ENCODE results near the gene CXCL17. TPM values are rescaled to one million over a fixed set of nuclear protein-coding genes. Genes with fewer than 3 reads are reported as not detected.

CXCL17 gene
- total and polyA plus RNA-seq, 12 donors: 0.03 TPM; not detected in 11

GRCh38 chr19:42424712-42425131 lies 18.0 kb downstream of the CXCL17 start:
- no peak for ATAC-seq
- no peaks in the 10 kb centered on the region for H3K9me3 ChIP-seq
- peaks cover 3 to 68% (median 47%) of the 10 kb centered on the region in 9 donors for H3K4me1 ChIP-seq
- intact Hi-C loops (cut with DNase I): loop anchor here in 1 of 10 donors (5.0 kb wide), 1 partner anchor 142 kb away; no protein-coding TSS in a partner anchor
- 47 to 58% methylated on average over 13 of the region's 13 CpGs for WGBS, 2 donors
- DNase-seq: peak in 1 of 2 donors; percentile 30
- TF ChIP-seq, protein P1, sequence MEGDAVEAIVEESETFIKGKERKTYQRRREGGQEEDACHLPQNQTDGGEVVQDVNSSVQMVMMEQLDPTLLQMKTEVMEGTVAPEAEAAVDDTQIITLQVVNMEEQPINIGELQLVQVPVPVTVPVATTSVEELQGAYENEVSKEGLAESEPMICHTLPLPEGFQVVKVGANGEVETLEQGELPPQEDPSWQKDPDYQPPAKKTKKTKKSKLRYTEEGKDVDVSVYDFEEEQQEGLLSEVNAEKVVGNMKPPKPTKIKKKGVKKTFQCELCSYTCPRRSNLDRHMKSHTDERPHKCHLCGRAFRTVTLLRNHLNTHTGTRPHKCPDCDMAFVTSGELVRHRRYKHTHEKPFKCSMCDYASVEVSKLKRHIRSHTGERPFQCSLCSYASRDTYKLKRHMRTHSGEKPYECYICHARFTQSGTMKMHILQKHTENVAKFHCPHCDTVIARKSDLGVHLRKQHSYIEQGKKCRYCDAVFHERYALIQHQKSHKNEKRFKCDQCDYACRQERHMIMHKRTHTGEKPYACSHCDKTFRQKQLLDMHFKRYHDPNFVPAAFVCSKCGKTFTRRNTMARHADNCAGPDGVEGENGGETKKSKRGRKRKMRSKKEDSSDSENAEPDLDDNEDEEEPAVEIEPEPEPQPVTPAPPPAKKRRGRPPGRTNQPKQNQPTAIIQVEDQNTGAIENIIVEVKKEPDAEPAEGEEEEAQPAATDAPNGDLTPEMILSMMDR (IDR thresholded peaks at IDR 0.05): peak in 7 of 9 donors; percentile 1 to 53 (median 36)
- H3K27ac ChIP-seq: peak overlapping the region in 6 of 10 donors; percentile 85 to 94 (median 93)
- no peaks in the 10 kb centered on the region for H3K36me3 ChIP-seq
- H3K4me3 ChIP-seq: peak overlapping the region in 2 of 10 donors; percentile 11 to 76
- peaks cover 0 to 16% (median 0%) of the 10 kb centered on the region in 7 donors for H3K27me3 ChIP-seq

DNA sequence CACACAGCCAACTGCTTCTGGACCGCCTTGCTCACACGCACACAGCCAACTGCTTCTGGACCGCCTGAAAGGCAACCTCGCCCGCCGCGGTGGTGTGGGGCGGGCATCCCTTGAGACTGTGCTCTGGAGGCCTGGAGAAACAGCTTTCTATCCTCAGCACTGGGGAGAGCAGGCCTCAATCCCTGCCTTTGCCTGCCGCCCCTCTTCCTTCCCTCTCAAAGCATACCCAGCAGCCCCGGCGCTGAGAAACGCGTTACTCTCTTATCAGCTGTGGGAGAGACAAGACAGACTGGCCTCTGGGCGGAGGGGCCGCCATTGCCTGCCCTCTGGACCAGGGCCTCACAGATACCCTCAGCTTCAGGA lies 18.4 kb downstream of the CXCL17 start:
- TF ChIP-seq, protein P1 (IDR thresholded peaks at IDR 0.05): no peak
- H3K4me3 ChIP-seq: peak overlapping the region in 9 of 10 donors; percentile 62 to 89 (median 76)
- no peaks in the 10 kb centered on the region for H3K9me3 ChIP-seq
- ATAC-seq (peak in 2 of 8 donors; percentile 1), DNase-seq (no peak)
- intact Hi-C loops (cut with DNase I): loop anchor here in 1 of 10 donors (5.0 kb wide), 1 partner anchor 142 kb away; no protein-coding TSS in a partner anchor
- H3K4me1 ChIP-seq: peaks cover 3 to 72% (median 51%) of the 10 kb centered on the region in 9 donors
- H3K36me3 ChIP-seq: no peaks in the 10 kb centered on the region
- H3K27ac ChIP-seq: peak overlapping the region in 8 of 10 donors; percentile 73 to 94 (median 92)
- 45 to 50% methylated on average over 15 of the region's 15 CpGs for WGBS, 2 donors
- peaks cover 0 to 16% (median 0%) of the 10 kb centered on the region in 7 donors for H3K27me3 ChIP-seq

DNA sequence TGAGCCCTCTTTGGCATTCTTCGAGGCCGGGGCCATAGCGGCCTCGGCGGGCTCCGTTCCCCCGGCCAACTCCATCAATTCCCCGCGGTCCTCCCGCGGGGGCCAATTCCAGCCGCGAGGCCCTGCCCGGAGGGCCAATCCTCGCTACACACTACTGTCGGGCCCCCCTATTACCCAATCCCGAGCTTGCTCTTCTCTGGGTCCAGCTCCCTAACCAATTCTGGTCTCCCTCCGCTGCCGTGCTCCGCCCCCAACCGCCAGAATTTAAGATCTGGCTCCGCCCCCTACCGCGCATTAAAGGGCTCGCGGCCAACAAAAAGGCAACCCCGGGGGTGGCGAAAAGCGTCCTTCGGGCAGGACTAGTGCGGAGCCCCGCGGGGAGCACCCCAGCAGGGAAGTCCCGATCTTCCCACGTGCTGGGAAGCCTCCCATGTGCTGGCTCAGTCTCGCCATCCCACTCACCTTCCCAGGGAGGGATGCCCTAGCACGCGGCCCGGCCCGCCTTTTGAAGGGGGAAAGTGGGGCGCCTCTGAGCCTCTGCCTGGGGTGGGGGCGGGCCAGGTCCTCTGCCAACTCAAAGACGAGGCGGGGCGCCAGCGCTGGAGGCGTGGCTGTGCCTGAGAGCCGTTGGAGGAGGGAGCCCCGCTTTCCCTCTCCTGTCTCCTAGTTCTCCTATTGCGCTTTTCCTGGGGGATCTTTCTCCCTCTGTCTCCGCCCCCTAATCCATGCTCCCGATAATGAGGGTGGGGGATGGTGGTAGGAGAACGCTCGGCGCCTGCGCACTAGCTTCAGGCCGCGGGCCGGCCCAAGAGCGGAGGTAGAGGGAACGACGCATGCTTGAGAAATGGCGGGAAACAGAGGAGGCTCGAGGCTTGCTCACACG lies 19.0 kb downstream of the CXCL17 start:
- H3K27me3 ChIP-seq: peaks cover 0 to 16% (median 0%) of the 10 kb centered on the region in 7 donors
- no peaks in the 10 kb centered on the region for H3K9me3 ChIP-seq
- peak; percentile 88 to 92 for DNase-seq
- H3K27ac ChIP-seq: peak overlapping the region; percentile 73 to 94 (median 92)
- peak overlapping the region; percentile 39 to 89 (median 75) for H3K4me3 ChIP-seq
- peaks cover 3 to 78% (median 58%) of the 10 kb centered on the region in 9 donors for H3K4me1 ChIP-seq
- intact Hi-C loops (cut with DNase I): loop anchor here in 1 of 10 donors (5.0 kb wide), 1 partner anchor 141 kb away; no protein-coding TSS in a partner anchor
- 2 to 3% methylated on average over 65 of the region's 65 CpGs for WGBS, 2 donors
- ATAC-seq: peak; percentile 87 to 94 (median 93)
- H3K36me3 ChIP-seq: no peaks in the 10 kb centered on the region
- TF ChIP-seq, protein P1 (IDR thresholded peaks at IDR 0.05): peak in 1 of 9 donors; percentile 7

DNA sequence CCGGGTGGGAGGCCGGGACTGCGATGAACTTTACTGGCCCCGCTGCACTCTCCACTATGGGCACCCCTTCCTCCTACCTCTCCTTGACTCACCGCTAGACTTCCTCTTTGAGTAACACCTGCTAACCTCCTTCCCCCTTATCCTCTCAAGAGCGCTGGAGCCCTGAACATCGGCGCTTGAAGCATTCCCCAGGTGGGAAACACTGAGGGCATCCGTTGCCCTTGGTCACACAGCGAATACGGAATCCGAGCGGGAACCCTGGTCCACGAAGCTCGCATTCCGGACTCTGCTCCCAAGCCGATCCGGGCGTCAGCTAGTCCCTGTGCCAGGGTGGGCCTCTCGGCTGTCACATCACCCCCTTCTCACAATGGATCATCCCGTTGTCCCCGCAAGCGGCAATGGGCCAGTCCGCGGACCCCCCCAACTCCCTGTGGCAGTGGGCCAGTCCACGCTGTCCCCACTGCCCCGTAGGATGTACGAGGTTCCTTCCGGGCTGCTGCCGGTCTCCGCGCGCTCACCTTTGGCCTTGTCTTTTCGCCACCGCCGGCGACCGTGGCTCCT lies 19.8 kb downstream of the CXCL17 start:
- DNase-seq (peak in 1 of 2 donors; percentile 49), ATAC-seq (peak; percentile 19 to 57 (median 42))
- TF ChIP-seq, protein P1 (IDR thresholded peaks at IDR 0.05): no peak
- 1 to 2% methylated on average over 38 of the region's 38 CpGs for WGBS, 2 donors
- Histone ChIP-seq H3K27me3 (peaks cover 0 to 16% (median 0%) of the 10 kb centered on the region in 7 donors), H3K4me1 (peaks cover 3 to 84% (median 59%) of the 10 kb centered on the region in 9 donors), H3K36me3 (peaks cover 0 to 6% (median 0%) of the 10 kb centered on the region in 9 donors), H3K4me3 (peak overlapping the region; percentile 39 to 89 (median 75)), H3K9me3 (no peaks in the 10 kb centered on the region), H3K27ac (peak overlapping the region; percentile 73 to 94 (median 92))
- intact Hi-C loops (cut with DNase I): loop anchor here in 1 of 10 donors (5.0 kb wide), 1 partner anchor 141 kb away; no protein-coding TSS in a partner anchor

Measured in heart right ventricle (tissue), 16 donors.